SH-SY5Y (cell line): ENCODE data around the gene TTLL9.
A peak's percentile ranks its signal among the peaks of the same experiment; 100 is the strongest.

Experiments
- GATA2 ChIP-seq: IDR thresholded peaks from 2 replicates; pipeline ENCODE4 v1.6.1; 2011; ENCODE audit warnings: mild to moderate bottlenecking, low read depth, low read length
- GATA3 ChIP-seq: IDR thresholded peaks from 2 replicates; pipeline ENCODE4 v1.6.1; 2011; ENCODE audit warnings: low read depth, mild to moderate bottlenecking, low read length, moderate library complexity

The TTLL9 gene

DNA sequence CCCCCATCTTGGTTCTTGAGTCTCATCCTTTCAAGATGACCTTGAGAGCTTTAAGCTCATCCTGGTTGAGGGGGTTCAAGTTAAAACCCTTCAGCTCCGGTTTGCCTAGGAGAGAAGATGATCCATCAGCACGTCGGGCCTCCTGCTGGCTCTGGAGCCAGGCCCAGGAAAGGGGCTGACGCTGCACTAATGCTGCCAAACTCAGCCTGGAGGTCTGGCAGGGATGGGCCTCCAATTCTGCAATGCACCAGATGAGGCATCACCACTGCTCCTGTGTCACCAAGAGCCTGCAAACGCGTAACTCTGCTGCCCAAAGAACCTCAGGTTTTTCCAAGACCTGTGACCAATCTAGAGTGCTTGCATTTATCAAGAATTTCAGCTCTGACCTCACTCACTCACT is 75.4 kb downstream of the TTLL9 start:
- TF ChIP-seq GATA3 (no peak), GATA2 (no peak)

DNA sequence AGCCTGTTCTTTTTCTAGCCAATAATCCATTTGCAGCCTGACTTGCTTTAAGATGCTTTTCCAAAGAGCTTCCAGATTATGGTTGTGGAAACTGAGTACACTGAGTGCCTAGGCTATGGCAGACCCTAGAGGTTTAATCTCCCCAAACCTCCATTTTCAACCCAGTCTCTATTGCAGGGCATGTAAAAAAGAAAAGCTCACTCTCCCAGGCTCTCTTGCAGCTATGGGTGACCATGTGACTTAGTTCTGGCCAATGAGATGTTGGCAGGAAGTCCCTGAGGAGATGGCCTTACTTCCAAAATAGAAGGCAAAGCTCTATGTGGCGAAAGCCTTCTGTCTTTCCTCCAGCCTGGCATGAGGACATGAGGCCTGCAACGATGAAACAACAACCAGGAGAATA is 77.6 kb downstream of the TTLL9 start:
- no peak for TF ChIP-seq GATA3
- TF ChIP-seq GATA2: no peak

DNA sequence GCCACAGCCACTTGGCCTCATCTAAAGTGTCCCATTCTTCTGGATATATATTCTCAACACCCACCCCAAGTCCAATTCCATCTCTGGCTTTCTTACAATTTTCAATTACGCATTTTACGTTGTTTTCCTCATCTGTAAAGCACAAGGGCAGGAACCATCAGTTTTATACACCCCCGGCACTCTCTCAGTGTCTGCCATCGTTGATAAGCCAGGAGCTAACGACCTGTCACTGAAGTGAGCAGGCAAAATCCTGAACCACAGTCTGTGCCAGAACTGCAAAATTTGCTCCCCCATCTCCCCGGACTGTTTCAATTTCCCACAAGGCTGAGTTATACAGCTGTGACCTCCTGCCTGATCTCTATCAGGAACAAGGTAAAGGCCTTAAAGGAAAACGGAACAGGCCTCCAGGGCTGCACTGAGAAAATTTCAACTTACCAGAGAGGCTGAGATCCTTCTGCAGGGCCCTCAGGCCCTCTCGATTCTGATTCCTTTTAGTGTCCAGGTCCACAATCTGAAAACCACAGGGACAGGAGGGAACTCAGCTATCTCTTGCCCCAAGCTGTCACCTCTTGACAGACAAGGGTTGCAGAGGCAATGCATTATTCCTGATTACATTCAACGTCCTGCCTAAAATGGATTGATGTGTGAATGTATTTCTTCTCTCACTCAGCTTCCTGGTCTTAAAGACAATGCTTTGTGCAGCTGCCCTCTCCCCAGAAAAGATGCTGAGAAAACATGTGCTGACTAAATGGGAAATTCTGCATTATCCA is 79.6 kb downstream of the TTLL9 start:
- TF ChIP-seq GATA3 (no peak), GATA2 (no peak)

DNA sequence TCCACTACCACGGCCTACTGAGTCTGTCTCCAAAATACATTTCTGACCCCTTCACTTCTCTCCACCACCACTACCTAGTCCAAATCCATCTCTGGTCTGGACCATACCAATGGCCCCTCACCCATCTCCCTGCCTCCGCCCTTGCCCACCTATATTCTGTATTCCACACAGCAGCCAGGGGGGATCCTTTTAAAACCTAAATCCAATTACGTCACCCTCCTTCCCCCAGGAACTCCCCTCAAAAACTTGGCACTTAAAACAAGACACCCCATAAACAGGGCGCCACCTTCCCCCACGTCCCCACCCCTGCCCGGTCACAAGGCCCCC is 80.7 kb downstream of the TTLL9 start:
- TF ChIP-seq GATA2 (no peak), GATA3 (no peak)

DNA sequence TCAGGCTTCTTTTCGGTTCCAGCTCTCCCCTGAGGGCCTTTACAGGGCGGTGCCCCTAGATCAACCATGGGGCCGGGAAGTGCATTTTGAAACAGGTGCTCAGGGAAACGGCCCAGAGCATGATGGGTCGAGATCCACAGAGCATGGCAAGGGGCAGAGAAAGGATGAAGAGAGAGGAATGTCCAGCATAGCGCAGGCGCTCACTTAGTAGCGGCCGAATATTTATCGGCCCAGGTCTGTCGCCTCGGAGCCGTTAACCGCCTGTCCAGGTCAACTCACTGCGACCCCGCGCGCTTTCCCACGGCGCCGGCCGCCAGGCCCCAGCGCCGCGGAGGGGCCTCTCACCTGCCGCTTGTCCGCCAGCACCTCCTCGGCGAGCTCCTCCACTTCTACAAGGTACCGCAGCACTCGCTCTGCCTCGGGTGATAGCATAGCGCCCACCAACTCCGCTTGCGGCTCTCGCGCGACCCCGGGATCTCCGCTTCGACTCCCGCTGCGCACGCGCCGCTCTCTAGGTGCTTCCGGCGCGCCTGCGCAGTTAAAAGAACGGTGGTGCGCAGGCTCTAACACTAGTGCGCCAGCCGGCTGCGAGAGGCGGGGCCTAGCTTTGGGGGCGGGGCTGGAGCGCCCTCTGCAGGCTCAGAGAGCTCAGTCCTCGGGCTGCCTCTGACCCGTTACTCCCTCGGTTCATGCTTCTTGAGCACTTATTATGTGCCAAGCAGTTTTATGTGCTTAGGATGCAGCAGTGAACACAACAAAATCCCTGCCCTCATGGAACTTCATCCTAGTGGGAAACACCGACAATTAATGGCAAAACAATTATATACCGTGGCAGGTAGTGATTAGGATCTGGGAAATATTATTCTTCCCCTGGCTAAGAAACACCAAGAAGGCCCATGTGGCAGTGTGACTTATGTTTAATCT is 81.4 kb downstream of the TTLL9 start, which contains the start of gene PDRG1:
Gene PDRG1, minus strand, starts transcription at position 517 of the 924 bp plus-strand sequence. Its CDS starts 85 bp downstream, at position 432.
- TF ChIP-seq GATA3: no peak

DNA sequence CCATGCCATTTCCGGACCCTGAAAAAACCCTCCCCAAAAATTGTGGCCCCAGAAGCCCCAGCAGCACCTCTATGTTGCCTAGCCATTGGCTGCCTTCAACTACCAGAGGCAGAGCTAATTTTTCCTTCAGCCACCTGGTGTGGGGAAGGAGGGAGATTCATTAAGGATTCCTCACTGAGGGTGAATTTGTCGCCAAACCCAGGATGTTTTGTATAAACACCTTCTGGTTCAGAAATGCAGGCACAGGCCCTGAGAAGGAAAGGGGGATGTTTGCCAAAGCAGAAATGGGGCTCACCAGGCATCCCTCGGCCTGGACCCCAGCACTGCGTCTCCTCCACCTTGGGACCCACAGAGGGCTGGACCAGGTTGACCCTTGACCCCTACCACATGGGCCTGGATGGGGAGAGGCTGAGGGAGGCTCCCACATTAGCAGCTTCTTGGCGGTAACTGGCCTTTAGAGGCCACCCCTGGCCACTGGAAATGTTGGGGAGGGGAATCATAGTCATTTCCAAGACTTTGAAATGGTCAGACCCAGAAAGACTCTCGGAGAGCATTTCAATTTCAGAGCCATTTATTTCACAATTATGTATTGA is 83.2 kb downstream of the TTLL9 start:
- TF ChIP-seq GATA2: no peak
- no peak for TF ChIP-seq GATA3

DNA sequence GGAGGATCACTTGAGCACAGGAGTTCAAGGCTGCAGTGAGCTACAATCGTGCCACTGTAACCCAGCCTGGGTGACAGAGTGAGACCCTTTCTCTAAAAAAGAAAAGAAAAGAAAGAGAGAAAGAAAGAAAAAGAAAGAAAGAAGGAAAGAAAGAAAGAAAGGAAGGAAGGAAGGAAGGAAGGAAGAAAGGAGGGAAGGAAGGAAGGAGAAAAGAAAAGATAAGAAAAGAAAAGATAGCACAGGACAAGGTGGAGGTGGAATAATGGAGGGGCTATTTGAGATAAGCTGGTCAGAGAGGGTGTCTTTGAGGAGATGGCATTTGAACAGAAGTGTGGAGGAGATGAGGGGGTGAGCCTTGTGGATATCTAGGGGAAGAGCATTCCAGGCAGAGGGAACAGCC is 84.1 kb downstream of the TTLL9 start:
- TF ChIP-seq GATA3: no peak
- no peak for TF ChIP-seq GATA2

DNA sequence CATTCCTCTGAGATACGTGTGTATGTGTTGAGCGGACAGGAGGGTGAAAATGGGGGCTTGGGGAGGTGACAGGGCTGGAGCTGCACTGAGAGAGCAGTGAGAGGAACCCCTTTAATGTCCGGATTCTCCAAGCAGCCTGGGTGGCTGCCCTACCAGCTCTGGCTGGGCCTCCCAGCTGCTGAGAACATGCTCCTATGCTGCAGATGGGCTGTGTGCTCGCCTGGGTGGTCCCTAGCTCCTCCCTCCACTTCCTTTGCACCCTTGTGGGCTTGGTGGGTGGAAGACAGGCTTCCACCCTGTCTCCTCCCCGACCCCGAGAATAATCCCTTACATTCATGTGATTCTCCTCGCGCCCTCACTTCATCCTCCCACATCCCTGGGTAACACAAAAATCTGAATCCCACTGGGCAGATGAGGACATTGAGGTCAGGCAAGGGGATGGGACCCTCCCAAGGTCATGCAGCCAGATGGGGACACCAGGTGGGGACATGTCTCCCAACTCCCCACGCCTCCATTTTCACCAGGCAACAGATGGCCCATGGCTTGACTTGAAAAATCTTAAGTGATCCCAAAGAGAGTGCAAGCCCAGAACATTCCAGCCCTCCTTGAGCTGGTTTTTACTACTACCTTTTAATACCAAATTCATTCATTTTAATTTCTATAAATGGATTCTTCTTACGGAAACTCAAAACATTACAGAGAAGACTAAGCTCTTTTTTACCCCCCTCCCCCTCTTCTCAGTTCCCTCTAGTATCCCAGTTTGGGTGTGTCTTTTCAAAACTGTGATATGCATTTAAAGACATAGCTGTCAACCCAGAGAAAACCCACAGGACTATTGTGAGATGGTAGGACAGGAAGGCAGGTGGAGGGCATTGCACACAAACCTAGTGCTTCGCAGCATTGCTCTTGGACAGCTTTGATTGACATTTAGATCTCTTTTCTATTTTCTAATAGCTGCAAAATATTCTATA is 86.4 kb downstream of the TTLL9 start:
- TF ChIP-seq GATA3 (no peak), GATA2 (no peak)

DNA sequence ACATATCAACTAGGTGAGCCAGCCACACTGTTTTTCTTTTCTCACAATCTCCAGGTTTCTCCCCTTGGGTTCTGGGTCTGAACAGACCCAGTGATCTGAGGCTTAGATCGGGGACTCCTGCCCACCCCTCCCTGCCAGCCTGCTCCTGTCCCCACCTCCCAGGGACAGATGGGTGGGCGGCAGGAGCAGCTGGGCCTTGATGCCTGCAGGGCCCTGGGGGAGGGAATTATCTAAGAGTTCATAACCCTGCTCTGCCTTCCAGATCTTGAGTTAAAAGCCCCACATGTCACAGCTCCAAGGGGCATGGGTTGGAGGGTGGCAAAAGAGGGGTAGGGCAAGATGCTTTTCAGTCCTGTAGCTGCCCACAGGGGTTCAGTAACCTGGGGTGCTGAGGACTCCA is 92.3 kb downstream of the TTLL9 start:
- no peak for TF ChIP-seq GATA2

DNA sequence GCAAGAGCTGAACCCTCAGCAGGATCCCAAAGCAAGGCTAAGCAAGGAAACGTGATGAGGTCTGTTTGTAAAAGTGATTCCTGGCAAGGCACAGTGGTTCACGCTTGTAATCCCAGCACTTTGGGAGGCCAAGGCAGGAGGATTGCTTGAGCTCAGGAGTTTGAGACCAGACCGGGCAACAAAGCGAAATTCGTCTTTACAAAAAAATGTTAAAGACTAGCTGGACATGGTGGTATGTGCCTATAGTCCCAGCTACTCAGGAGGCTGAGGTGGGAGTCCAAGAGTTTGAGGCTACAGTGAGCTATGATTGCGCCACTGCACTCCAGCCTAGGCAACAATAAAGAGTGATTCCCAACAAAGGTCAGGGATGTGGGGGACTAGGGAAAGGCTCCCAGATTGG is 93.5 kb downstream of the TTLL9 start:
- TF ChIP-seq GATA3 (no peak), GATA2 (no peak)

DNA sequence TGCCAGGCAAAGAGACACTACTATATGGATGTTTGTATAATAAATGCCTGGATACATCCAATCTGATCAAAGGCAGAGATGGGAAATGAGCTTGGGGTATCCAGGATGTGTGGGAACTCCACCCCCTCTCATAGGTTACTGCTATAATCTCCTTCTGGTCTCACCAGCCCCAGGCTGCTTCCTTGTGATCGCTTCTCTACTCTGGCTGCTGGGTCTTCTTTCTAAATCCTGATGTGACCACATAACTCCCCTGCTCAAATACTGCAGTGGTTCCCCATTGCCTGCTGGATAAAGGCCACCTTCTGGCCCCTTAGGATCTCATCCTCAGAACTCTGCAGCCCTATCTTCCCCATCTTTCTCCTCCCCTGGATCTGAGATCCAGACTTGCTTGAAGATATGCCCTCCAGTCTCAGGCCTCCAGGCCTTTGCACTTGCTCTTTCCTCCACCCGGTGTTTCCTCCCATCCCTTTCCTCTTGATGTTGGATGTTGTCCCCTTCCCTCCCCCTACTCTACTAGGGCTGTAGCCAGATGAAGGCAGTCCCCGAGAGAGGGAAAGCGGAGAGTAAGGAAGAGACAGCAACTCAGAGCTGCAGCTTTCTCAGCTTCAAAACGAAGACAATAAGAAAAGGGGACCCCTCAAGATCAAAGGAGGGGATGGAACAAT is 96.7 kb downstream of the TTLL9 start:
- TF ChIP-seq GATA2 (peak; percentile 67), GATA3 (no peak)

DNA sequence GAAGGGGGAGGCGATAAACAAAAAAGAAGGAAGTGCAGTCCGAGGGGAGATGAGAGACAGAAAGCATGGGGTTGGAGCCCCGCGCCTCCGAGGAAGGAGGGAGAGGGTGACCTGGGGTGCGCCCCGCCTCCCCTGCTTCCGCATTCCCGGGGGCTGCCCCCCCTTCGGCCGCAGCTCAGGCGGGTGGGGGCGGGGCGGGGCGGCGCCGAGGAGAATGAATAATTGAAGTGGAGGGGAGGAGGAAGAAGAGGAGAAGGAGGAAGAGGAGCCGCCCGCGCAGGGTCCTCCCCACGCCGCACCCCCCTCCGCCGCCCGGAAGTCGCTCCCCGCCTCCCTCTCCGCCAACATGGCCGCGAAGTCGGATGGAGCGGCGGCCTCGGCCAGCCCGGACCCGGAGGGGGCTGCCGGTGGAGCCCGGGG is 97.4 kb downstream of the TTLL9 start, which contains the start of gene XKR7:
Gene XKR7, plus strand, starts transcription at position 322 of the 420 bp plus-strand sequence. Its CDS starts 25 bp downstream, at position 347.
- TF ChIP-seq GATA2 (no peak), GATA3 (no peak)

DNA sequence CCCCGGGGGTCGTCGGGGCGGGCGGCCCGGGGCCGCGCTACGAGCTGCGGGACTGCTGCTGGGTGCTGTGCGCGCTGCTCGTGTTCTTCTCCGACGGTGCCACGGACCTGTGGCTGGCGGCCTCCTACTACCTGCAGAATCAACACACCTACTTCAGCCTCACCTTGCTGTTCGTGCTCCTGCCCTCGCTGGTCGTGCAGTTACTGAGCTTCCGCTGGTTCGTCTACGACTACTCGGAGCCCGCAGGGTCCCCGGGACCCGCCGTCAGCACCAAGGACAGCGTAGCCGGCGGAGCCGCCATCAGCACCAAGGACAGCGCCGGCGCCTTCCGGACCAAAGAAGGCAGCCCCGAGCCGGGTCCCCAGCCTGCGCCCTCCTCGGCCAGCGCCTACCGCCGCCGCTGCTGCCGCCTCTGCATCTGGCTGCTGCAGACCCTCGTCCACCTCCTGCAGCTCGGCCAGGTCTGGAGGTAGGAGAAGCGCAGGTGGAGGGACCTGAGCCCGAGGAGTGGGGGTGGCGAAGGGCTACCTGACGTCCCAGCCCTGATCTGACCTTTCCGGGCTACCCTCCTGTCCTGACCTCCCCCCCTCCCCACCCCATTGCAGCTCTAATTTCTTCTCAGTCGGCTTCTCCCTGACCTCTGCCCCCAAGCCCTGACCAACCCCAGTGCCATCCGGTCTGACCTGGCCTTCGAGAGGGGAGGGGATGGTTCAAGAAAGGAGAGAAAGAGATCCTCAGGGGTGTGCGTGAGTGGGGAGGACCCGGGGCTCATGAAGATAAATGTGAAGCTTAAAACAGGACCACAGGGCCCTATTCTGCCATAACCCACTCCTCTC is 98.1 kb downstream of the TTLL9 start:
- TF ChIP-seq GATA3: no peak
- no peak for TF ChIP-seq GATA2
